Activated naive CD4-positive, alpha-beta T cell treated with anti-CD3 and anti-CD28 coated beads for 36 hours (primary cell): ENCODE measurements around the gene CST6. TPM values are rescaled to one million over a fixed set of nuclear protein-coding genes. Genes with fewer than 3 reads are reported as not detected.
"Not testable (repeated sequence)": the region's sequence is repeated elsewhere in the genome, so short reads cannot be mapped to it uniquely, and the experiment has no call there.

Experiments
- CTCF ChIA-PET: fragments of 350-600 bp; sonication (Branson Sonifier 250); formaldehyde crosslinking; loops from one replicate; lab custom pipeline; 2021; ENCODE audit warnings: antibody characterized with exemption; lab: Charles Lee
- DNase-seq: peaks from one replicate; pipeline ENCODE4 v3.0.0-alpha.2; 2020
- H3K27ac Mint-ChIP-seq: one replicate; pipeline ENCODE4 v1.8.0; 2021; ENCODE audit warnings: mild to moderate bottlenecking, mixed read lengths
- H3K27me3 Mint-ChIP-seq: one replicate; pipeline ENCODE4 v1.8.0; 2021; ENCODE audit warnings: low read depth, mixed read lengths
- H3K36me3 Mint-ChIP-seq: one replicate; pipeline ENCODE4 v1.8.0; 2021; ENCODE audit warnings: low read depth, mixed read lengths
- H3K4me1 Mint-ChIP-seq: one replicate; pipeline ENCODE4 v1.8.0; 2021; ENCODE audit warnings: low read depth, mixed read lengths
- H3K4me3 Mint-ChIP-seq: one replicate; pipeline ENCODE4 v1.8.0; 2021; ENCODE audit warnings: mild to moderate bottlenecking, moderate library complexity, mixed read lengths
- H3K9me3 Mint-ChIP-seq: one replicate; pipeline ENCODE4 v1.8.0; 2021; ENCODE audit warnings: mixed read lengths
- intact Hi-C: fragments of 100-400 bp; cut with micrococcal nuclease; formaldehyde crosslinking; loops from one replicate; pipeline ENCODE4 v1.15.1; 2023
- total RNA-seq, 2 experiments: library from RNA; stranded (reverse); gene quantifications; one replicate each; pipeline ENCODE4 v1.2.3, GENCODE V29; 2021

Gene CST6
- total RNA-seq, 2 experiments from 2014 or later: not detected

DNA sequence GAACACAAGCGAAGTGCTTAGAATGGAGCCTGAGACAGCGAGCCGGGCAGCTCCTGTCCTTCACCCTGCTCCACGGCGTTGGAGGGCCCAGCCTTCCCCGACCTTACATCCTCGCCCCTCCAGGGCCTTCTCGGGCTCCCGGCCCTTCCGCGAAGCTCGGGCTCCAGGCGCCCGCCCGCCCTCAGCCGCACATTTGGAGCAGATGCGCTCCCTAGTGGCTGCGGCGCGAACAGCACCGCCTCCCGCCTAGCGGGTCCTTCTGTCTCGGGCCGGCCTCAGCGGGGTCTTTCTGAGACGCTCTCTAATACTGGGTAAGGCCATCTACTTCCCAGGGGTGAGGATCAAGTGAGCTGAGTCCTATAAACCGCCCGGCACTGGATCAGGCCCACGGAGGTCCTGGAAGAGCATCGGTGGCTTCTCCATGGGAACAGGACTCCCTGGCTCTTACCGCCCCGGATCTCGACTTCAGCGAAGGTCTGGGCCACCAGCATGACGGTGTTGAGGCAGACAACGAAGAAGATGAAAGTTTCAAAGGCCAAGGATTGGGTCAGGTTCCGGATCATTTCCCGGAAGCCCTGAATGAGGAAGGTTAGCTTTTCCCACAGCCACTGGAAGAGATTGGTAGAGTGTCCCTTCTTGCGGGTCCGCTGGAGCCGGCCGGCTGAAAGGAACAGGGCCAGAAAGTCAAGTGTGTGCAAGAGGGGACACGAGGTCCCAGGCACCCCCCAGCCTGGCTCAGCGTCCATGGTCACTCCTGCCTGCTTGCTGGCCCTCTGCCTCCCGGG lies 10.8 kb downstream of the CST6 start:
- H3K4me3 Mint-ChIP-seq: peak overlapping the region; percentile 42
- CTCF ChIA-PET: interaction anchor here (0.6 to 2.0 kb wide), 34 partner anchors 8 to 513 kb away, joined by 3 to 20 read pairs (median 4); partner anchors contain the start of genes CCDC85B, CST6 and SF3B2
- H3K4me1 Mint-ChIP-seq: peaks cover 5% of the 10 kb centered on the region
- no peaks in the 10 kb centered on the region for H3K9me3 Mint-ChIP-seq
- intact Hi-C loops: loop anchor here (1.0 kb wide), 2 partner anchors 20 to 33 kb away; partner anchors contain the start of genes BANF1 and EIF1AD
- H3K36me3 Mint-ChIP-seq: no peaks in the 10 kb centered on the region
- H3K27me3 Mint-ChIP-seq: peaks cover 5% of the 10 kb centered on the region
- DNase-seq: peak; percentile 81
- H3K27ac Mint-ChIP-seq: no peak overlapping the region

- H3K36me3 Mint-ChIP-seq, H3K9me3 Mint-ChIP-seq, H3K4me3 Mint-ChIP-seq, H3K4me1 Mint-ChIP-seq, intact Hi-C loops, H3K27ac Mint-ChIP-seq, DNase-seq, H3K27me3 Mint-ChIP-seq: not testable (repeated sequence)
- CTCF ChIA-PET: interaction anchor here (0.8 to 2.0 kb wide), 17 partner anchors 8 to 363 kb away, joined by 3 to 16 read pairs (median 5); partner anchors contain the start of genes CCDC85B and SF3B2
These were observed 11.3 kb downstream of the CST6 start for GRCh38 chr11:66023186-66023440.

- intact Hi-C loops: no loop called here
- H3K4me3 Mint-ChIP-seq: no peak within 1 kb of the TSS
- peaks cover 4% of the 10 kb centered on the region for H3K4me1 Mint-ChIP-seq
- no peak for DNase-seq
- no peaks in the 10 kb centered on the region for H3K9me3 Mint-ChIP-seq
- CTCF ChIA-PET: interaction anchor here (2.4 kb wide), 1 partner anchor 19 kb away, joined by 13 read pairs; no protein-coding TSS in a partner anchor
- H3K27ac Mint-ChIP-seq: no peak within 1 kb of the TSS
- H3K27me3 Mint-ChIP-seq: peaks cover 5% of the 10 kb centered on the region
- no peaks in the 10 kb centered on the region for H3K36me3 Mint-ChIP-seq
These were observed 14.3 kb downstream of the CST6 start, which contains the start of gene CATSPER1 for GRCh38 chr11:66026017-66026529. Gene CATSPER1 (minus strand): TSS chr11:66026479. CDS start chr11:66026379, 100 bp downstream.

DNA sequence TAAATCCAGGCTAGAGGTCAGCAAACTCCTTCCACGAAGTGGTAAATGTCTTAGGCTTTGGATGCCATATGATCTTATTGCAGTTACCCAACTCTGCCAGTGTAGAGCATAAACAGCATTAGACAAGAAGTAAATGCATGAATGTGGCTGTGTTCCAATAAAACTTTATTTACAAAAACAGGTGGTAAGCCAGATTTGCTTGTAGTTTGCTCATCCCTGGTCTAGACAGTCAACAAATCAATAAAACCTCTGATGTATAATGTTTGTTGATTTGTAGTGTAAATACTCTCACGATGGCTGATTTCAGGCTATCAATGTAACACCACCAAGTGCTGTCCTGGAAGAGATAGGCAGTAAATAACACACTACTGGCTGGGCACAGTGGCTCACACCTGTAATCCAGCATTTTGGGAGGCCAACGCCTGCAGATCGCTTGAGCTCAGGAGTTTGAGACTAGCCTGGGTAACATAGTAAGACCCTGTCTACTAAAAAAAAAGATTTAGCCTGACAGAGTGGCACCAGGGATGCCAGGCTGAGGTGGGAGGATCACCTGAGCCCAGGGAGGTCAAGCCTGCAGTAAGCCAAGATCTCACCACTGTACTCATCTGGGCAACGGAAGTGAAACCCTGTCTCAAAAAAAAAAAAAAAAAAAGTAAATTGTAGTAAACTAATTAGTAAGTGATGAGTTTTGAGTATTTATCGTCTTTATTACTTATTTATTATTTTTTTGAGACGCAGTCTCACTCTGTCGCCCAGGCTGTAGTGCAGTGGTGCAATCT lies 21.3 kb downstream of the CST6 start:
- CTCF ChIA-PET: interaction anchor here (0.6 to 1.3 kb wide), 2 partner anchors 11 to 12 kb away, joined by 3 read pairs; no protein-coding TSS in a partner anchor
- Mint-ChIP-seq H3K4me3 (no peak overlapping the region), H3K4me1 (no peaks in the 10 kb centered on the region), H3K27me3 (peaks cover 3% of the 10 kb centered on the region), H3K9me3 (peaks cover 2% of the 10 kb centered on the region), H3K27ac (no peak overlapping the region), H3K36me3 (no peaks in the 10 kb centered on the region)
- DNase-seq: no peak
- intact Hi-C loops: no loop called here

DNA sequence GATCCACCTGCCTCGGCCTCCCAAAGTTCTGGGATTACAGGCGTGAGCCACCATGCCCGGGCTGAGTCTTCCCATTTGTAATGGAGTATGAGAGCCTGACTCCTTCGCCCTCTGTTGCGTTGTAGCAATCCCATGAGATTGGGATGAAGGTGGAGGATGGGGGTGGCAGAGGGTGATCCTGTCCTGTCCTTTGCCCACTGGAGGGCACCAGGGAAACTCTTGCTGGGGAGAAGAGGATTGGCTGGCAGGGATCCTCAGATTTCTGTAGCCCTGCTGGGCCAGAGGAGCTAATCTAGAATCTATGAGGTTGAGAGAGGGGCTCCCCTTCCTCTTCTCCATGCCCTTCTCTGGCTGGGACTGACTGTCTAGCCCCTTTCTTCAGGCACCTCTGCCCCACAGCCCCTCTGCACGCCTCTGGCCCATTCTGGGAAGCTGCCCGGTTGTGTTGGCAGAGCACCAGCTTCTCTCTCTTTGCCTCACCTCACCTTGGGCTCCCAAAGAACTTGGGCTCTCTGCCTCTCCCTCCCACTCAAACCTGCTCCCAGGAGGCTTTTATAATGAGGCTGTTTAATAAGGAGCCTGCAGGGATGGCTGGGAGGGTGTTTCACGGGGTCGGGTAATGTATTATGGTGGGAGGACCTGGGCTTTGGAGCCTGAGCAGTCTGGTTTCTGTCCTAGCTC lies 24.0 kb downstream of the CST6 start:
- H3K4me3 Mint-ChIP-seq: no peak overlapping the region
- no peaks in the 10 kb centered on the region for H3K36me3 Mint-ChIP-seq
- CTCF ChIA-PET: interaction anchor here (2.4 to 3.1 kb wide), 2 partner anchors 9 to 13 kb away, joined by 10 to 18 read pairs; no protein-coding TSS in a partner anchor
- intact Hi-C loops: no loop called here
- H3K9me3 Mint-ChIP-seq: peaks cover 2% of the 10 kb centered on the region
- DNase-seq: no peak
- H3K27ac Mint-ChIP-seq: no peak overlapping the region
- no peaks in the 10 kb centered on the region for H3K4me1 Mint-ChIP-seq
- peaks cover 3% of the 10 kb centered on the region for H3K27me3 Mint-ChIP-seq

GRCh38 chr11:66036334-66036710 lies 24.5 kb downstream of the CST6 start:
- Mint-ChIP-seq H3K27me3 (peaks cover 3% of the 10 kb centered on the region), H3K27ac (no peak overlapping the region), H3K4me1 (no peaks in the 10 kb centered on the region), H3K9me3 (peaks cover 2% of the 10 kb centered on the region), H3K4me3 (no peak overlapping the region), H3K36me3 (no peaks in the 10 kb centered on the region)
- no peak for DNase-seq
- CTCF ChIA-PET: interaction anchor here (2.4 to 3.1 kb wide), 2 partner anchors 9 to 14 kb away, joined by 10 to 18 read pairs; no protein-coding TSS in a partner anchor
- intact Hi-C loops: no loop called here

DNA sequence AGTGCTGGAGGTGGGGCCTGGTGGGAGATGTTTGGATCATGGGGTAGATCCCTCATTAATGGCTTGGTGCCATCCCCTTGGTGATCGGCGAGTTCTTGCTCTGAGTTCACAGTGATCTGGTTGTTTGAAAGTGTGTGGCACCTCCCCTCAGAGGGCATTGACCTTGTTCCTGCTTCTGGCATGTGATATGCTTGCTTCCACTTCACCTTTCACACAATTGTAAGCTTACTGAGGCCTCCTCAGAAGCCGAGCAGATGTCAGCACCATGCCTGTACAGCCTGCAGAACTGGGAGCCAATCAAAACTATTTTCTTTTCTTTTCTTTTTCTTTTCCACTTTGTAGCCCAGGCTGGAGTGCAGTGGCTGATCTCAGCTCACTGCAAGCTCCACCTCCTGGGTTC lies 25.5 kb downstream of the CST6 start:
- H3K36me3 Mint-ChIP-seq: no peaks in the 10 kb centered on the region
- H3K4me3 Mint-ChIP-seq: no peak overlapping the region
- CTCF ChIA-PET: interaction anchor here (2.4 to 3.1 kb wide), 2 partner anchors 8 to 15 kb away, joined by 10 to 18 read pairs; no protein-coding TSS in a partner anchor

DNA sequence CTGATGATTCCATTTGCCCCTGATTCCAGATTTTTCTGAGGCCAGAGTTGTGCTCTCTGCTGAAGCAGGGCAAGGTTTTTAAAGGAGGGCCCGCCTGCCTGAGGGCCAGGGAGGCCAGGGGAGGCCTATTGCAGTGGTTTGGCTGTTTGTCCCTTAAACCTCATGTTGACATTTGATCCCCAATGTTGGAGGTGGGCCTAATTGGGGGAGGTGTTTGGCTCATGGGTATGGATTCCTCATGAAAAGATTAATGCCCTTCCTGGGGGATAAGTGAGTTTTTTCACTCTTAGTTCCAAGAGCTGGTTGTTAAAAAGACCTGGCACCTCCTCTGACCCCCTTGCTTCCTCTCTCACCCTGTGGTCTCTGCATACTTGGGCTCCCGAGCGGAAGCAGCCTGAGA lies 28.0 kb downstream of the CST6 start:
- intact Hi-C loops: no loop called here
- no peak for DNase-seq
- Mint-ChIP-seq H3K27ac (no peak overlapping the region), H3K4me1 (peaks cover 2% of the 10 kb centered on the region), H3K9me3 (peaks cover 2% of the 10 kb centered on the region), H3K4me3 (no peak overlapping the region), H3K27me3 (peaks cover under 1% of the 10 kb centered on the region), H3K36me3 (no peaks in the 10 kb centered on the region)
- CTCF ChIA-PET: interaction anchor here (0.6 to 1.0 kb wide), 2 partner anchors 11 to 140 kb away, joined by 3 read pairs; no protein-coding TSS in a partner anchor

More for the DNA sequence above, 25.5 kb downstream of the CST6 start:
- no peaks in the 10 kb centered on the region for H3K4me1 Mint-ChIP-seq
- DNase-seq: no peak
- H3K9me3 Mint-ChIP-seq: peaks cover 2% of the 10 kb centered on the region
- no peak overlapping the region for H3K27ac Mint-ChIP-seq
- peaks cover 3% of the 10 kb centered on the region for H3K27me3 Mint-ChIP-seq
- intact Hi-C loops: no loop called here

DNA sequence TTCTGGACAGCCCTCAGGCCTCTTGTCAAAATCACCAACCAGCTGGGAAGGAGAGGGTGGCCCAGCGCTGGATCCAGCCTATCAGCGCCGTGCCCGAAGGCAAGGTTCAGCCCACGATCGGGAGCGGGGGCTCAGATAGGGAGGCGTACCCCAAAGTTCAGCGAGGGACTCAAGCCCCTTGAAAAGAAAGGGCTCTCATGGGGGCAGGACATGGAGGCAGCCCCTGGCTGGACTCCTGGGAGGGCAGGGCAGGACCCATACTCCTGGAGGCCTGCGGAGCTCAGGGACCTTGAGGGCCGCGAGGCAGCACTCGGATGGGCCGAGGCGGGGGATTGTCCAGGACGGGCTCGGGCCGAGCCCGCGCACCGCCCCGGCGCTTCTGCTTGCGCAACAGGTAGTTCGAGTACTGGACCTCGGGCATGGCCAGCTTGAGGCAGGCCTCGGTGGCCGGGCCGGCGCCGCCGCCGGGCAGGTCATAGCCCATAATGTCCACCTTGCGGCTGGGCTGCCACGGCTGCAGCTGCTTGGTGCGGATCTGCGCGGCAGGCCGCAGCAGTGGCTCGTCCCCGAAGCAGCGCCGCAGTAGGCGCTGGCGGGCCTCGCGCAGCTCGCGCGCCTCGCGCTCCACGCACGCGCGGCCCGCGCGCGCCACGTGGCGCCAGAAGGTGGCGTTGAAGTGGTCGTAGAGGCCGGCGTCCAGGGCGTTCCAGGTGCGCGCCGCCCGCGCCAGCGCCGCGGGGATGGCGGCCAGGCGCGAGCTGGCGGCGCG lies 30.6 kb downstream of the CST6 start:
- CTCF ChIA-PET: interaction anchor here (1.2 kb wide), 1 partner anchor 10 kb away, joined by 5 read pairs; the partner anchor contains the start of gene SF3B2
- no peaks in the 10 kb centered on the region for H3K27me3 Mint-ChIP-seq
- no peak overlapping the region for H3K4me3 Mint-ChIP-seq
- H3K36me3 Mint-ChIP-seq: no peaks in the 10 kb centered on the region
- DNase-seq: no peak
- intact Hi-C loops: no loop called here
- H3K27ac Mint-ChIP-seq: no peak overlapping the region
- peaks cover 12% of the 10 kb centered on the region for H3K4me1 Mint-ChIP-seq
- no peaks in the 10 kb centered on the region for H3K9me3 Mint-ChIP-seq

GRCh38 chr11:66042996-66043906 lies 31.4 kb downstream of the CST6 start:
- Mint-ChIP-seq H3K4me3 (no peak overlapping the region), H3K27ac (no peak overlapping the region), H3K4me1 (peaks cover 12% of the 10 kb centered on the region), H3K27me3 (peaks cover 2% of the 10 kb centered on the region), H3K36me3 (no peaks in the 10 kb centered on the region), H3K9me3 (no peaks in the 10 kb centered on the region)
- CTCF ChIA-PET: interaction anchor here (0.6 to 5.3 kb wide), 7 partner anchors 7 to 154 kb away, joined by 3 to 37 read pairs (median 12); partner anchors contain the start of genes CCDC85B, FIBP and SF3B2
- intact Hi-C loops: no loop called here
- no peak for DNase-seq
